ENCODE measurements around the gene NDUFB5.

The NDUFB5 gene

DNA sequence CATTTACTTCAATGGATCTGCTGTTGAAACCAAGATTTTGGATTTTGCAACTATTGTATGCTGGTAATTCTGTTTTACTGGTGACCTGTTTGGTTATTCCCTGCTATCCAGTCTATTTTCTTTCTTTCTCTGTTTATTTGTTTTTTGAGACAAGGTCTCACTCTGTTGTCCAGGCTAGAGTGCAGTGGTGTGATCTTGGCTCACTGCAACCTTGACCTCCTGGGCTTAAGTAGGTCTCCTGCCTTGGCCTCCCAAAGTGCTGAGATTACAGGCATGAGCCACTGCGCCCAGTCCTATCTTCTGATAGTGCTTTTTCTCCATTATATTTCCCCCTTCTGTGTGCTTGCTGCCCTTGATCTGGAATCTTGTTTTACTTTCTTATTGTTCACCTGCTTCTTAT lies 63.8 kb downstream of the NDUFB5 start:
- intact Hi-C loops (cut with DNase I) = no loop called here
- no peak for DNase-seq

DNA sequence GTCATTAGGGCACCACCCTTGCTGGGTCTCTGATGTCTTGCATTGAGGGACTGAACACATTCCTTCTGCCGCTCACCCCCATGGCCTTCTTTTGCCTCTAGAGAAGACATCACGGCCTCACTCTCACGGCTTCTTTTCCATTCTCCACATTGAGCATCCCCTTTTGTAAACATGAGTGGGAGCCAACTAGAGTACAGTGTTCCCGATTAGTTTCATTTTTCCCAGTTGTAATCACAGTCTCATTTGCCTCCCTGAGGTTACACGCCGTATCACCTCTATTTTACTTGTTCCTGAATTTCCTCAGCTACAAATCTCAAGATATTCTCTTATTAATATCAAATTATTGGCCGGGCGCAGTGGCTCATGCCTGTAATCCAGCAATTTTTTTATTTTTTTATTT lies 65.7 kb downstream of the NDUFB5 start:
- intact Hi-C loops (cut with DNase I) = no loop called here

GRCh38 chr3:179671309-179671708 lies 66.7 kb downstream of the NDUFB5 start:
- intact Hi-C loops (cut with DNase I) = no loop called here
- no peak for DNase-seq

More for the DNA sequence above, 65.7 kb downstream of the NDUFB5 start:
- DNase-seq = no peak

- DNase-seq = no peak
- intact Hi-C loops (cut with DNase I) = no loop called here
Observed at GRCh38 chr3:179671747-179672242, 67.2 kb downstream of the NDUFB5 start.

- DNase-seq = no peak
- intact Hi-C loops (cut with DNase I) = no loop called here
Observed at GRCh38 chr3:179672918-179673317, 68.3 kb downstream of the NDUFB5 start.

- intact Hi-C loops (cut with DNase I) = no loop called here
- DNase-seq = no peak
Observed at GRCh38 chr3:179673523-179673922, 68.9 kb downstream of the NDUFB5 start.

- intact Hi-C loops (cut with DNase I) = no loop called here
- DNase-seq = no peak
Observed at GRCh38 chr3:179676081-179676480, 71.5 kb downstream of the NDUFB5 start.
